Measurements from ENCODE around the gene PRKCH.
A peak's percentile ranks its signal among the peaks of the same experiment; 100 is the strongest.

PRKCH gene

DNA sequence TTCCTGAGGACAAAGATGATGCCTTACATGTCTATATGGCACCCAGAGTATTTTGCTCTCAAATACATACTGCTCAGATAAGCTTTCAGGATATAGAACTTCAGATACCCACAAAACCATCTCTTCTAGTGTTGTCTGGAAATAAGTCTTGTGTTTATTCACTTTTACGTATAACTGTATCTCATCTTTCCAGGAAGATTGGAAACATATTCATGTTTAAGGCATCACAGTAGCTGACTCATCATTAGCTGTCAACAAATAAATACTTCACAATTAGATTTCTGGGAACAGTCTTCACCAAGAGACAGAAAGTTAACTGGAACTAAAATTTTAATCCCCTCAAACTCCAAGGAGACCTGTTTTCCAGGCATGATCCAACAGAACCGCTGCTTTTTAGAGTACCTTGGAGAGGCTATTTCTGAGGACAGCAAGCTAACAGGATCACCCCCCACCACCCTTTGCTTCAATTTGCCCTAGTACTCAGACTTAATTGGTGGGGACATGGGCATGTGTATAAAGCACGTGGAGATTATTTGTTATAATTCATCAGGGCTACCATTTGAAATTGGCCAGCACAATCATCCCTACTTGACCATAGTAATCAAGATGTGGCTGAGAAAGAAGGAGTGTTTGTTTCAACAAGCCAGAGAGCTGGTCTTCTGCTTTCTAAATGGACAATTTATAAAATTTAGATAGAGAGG lies 244.6 kb downstream of the PRKCH start:
- H3K36me3 ChIP-seq (ENCODE audit: insufficient read depth, low read depth, low read length), result no peaks in the 10 kb centered on the region
- H3K27me3 ChIP-seq (ENCODE audit: insufficient read depth, low read length), result peaks cover 20% of the 10 kb centered on the region
- H3K4me1 ChIP-seq (ENCODE audit: insufficient read depth, low read length), result peaks cover 19% of the 10 kb centered on the region
- H3K9ac ChIP-seq (ENCODE audit: low read depth, low read length), result no peak overlapping the region
- H3K27ac ChIP-seq (ENCODE audit: low read length), result no peak overlapping the region
- no peaks in the 10 kb centered on the region for H3K9me3 ChIP-seq (ENCODE audit: insufficient read depth, low read depth, low read length)
- no peak overlapping the region for H3K4me3 ChIP-seq (ENCODE audit: low read length)

DNA sequence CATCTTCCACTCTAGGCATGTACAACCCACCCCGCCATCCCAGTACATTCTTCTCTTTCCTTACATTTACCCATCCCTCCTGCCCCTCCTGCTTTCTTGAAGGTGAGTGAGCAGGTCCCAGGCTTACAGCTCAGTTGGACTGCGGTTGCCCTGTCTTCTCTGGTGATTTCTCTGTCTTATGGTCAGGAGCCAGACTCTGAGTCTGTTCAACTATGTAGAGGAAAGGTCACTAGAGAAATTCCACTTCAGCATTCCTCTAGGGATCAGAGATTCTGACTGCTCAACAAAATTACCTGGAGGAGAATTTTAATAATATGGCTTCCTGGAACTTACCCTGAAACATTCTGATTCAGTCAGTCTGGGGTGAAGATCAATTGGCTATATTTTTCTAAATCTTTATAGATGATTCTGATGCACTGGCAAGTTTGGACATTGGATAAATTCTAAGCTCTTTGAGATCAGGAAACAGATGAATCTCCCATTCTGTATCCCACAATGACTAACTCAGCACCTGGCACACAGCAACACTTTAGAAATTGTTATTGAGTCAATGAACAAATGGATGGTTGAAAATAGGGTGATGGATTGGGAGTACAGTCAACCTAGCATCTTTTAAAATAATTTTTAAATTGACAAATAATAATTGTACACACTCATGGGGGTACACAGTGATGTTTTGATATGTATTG lies 245.3 kb downstream of the PRKCH start:
- no peak overlapping the region for H3K9ac ChIP-seq (ENCODE audit: low read depth, low read length)

DNA sequence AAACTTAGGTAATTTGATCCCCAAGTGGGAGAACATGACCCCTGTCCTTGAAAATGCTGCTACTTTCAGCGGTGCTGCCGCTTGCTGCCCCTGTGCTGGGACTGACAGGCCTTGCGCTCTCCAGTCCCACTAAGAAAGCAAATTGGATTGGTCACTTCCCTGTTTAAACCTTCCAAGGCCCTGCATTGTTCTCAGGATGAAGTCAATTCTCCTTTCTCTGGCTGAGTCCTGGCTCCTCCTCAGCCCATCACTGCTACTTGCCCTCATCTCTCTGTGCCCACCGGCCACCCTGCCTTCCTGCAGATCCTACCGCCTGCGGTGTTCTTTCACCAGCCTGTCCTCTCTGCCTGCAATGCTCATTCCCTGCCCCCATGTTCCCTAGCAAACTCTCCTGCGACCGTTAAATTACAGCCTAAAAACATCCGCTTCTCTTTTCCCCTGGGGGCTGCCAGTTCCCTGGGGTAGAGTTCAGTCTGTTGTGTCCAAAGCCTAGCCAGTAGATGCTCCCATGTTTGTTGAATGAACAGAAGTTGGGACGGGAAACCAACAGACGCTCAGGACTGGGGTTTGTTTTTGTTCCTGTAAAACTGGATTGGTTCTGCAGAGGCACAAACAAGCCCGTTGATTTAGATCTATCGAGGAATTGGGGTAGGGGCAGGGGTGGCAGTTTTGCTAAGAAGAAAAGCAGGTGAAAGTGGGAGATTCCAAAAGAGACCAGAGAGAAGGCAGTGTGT lies 246.6 kb downstream of the PRKCH start:
- peak overlapping the region; percentile 59; the same call in 1 of the 2 replicates for H3K4me3 ChIP-seq (ENCODE audit: low read length)
- peaks cover 15% of the 10 kb centered on the region for H3K4me1 ChIP-seq (ENCODE audit: insufficient read depth, low read length)

More for the DNA sequence above, 245.3 kb downstream of the PRKCH start:
- Histone ChIP-seq H3K9me3 (ENCODE audit: insufficient read depth, low read depth, low read length) (no peaks in the 10 kb centered on the region), H3K4me3 (ENCODE audit: low read length) (no peak overlapping the region), H3K27ac (ENCODE audit: low read length) (no peak overlapping the region), H3K27me3 (ENCODE audit: insufficient read depth, low read length) (peaks cover 20% of the 10 kb centered on the region), H3K4me1 (ENCODE audit: insufficient read depth, low read length) (peaks cover 17% of the 10 kb centered on the region), H3K36me3 (ENCODE audit: insufficient read depth, low read depth, low read length) (no peaks in the 10 kb centered on the region)

DNA sequence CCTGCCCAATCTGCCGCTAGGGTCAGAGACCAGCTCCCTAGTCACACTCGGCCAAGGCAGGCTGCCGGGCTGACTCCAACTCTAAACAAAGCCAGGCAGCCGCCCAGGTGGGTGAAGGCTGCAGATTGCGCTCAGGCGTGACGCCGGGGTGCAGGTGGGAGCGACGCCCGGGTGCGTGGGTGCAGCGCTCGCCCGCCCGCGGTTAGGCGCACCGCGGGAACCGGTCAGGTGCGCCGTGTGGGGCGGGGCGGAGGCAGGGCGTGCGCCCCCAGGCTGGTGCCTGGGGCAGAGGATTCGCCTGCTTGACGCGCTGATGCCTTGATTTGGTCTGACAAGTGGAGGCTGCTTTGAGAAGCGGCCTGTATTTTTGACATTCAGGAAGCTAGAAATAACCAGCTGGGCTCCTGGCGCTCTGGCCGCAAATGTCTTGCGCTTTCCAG lies 247.2 kb downstream of the PRKCH start:
- Histone ChIP-seq H3K36me3 (ENCODE audit: insufficient read depth, low read depth, low read length) (no peaks in the 10 kb centered on the region), H3K4me3 (ENCODE audit: low read length) (peak overlapping the region; percentile 59; the same call in 1 of the 2 replicates), H3K9me3 (ENCODE audit: insufficient read depth, low read depth, low read length) (no peaks in the 10 kb centered on the region), H3K27me3 (ENCODE audit: insufficient read depth, low read length) (peaks cover 20% of the 10 kb centered on the region), H3K27ac (ENCODE audit: low read length) (no peak overlapping the region), H3K4me1 (ENCODE audit: insufficient read depth, low read length) (peaks cover 15% of the 10 kb centered on the region), H3K9ac (ENCODE audit: low read depth, low read length) (peak overlapping the region; percentile 42; the same call in 1 of the 2 replicates)

More for the DNA sequence above, 246.6 kb downstream of the PRKCH start:
- Histone ChIP-seq H3K9me3 (ENCODE audit: insufficient read depth, low read depth, low read length) (no peaks in the 10 kb centered on the region), H3K36me3 (ENCODE audit: insufficient read depth, low read depth, low read length) (no peaks in the 10 kb centered on the region), H3K27me3 (ENCODE audit: insufficient read depth, low read length) (peaks cover 20% of the 10 kb centered on the region), H3K27ac (ENCODE audit: low read length) (no peak overlapping the region), H3K9ac (ENCODE audit: low read depth, low read length) (peak overlapping the region; percentile 42; the same call in 1 of the 2 replicates)

DNA sequence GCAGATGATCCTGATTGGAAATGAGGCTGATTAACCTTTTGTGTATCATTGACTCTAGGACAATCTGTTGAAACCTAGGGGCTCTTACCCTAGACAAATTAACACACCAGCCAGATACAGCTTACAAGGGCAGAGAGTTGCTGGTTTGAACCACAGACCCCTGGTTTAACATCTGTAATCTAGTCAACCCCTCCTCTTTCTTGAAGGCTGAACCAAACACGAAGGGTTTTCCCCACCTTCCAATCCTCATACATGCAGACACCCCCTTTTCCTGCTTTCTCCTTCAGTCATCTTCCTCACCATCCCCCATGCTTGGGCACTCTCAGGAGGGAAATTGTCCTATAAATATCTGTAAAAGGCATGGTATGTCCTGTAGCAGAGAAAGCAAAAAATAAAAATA lies 247.9 kb downstream of the PRKCH start:
- H3K4me3 ChIP-seq (ENCODE audit: low read length), result no peak overlapping the region

DNA sequence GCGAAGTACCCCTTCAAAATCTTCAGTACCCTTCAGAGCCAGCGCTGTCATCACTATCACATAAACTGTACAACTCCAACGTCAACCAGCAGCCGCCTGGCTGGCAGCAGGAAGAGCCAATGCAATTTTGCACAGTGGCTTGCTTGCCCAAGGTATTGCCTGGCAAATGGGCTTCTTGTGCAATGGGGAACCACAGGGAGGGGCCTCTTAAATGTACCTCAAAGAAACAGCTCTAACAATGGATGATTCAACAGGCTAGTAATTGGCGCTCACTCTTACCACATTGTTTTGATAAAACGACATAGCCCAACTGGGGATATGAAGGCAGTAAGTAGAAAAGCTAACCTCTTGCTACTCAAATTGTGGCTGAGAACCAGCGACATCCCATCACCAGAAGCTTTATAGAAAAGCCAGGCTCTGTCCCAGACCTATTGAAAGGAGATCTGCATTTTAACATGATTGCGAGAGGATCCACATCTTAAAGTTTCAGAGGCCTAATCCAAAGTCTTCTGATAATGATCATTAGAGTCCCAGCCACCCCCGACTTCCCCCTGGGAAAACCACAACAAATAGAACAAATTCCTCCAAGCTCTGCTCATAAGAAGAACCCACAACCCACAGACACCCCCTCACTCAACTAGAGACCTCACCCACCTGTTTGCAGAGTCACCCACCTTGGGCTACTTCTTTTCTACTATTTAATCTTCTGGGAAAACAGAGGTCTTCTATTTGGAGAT lies 248.6 kb downstream of the PRKCH start:
- Histone ChIP-seq H3K9me3 (ENCODE audit: insufficient read depth, low read depth, low read length) (no peaks in the 10 kb centered on the region), H3K36me3 (ENCODE audit: insufficient read depth, low read depth, low read length) (no peaks in the 10 kb centered on the region), H3K9ac (ENCODE audit: low read depth, low read length) (no peak overlapping the region), H3K4me1 (ENCODE audit: insufficient read depth, low read length) (peaks cover 17% of the 10 kb centered on the region), H3K27ac (ENCODE audit: low read length) (no peak overlapping the region), H3K4me3 (ENCODE audit: low read length) (no peak overlapping the region), H3K27me3 (ENCODE audit: insufficient read depth, low read length) (peaks cover 20% of the 10 kb centered on the region)

More for the DNA sequence above, 247.9 kb downstream of the PRKCH start:
- Histone ChIP-seq H3K36me3 (ENCODE audit: insufficient read depth, low read depth, low read length) (no peaks in the 10 kb centered on the region), H3K27me3 (ENCODE audit: insufficient read depth, low read length) (peaks cover 20% of the 10 kb centered on the region), H3K9ac (ENCODE audit: low read depth, low read length) (no peak overlapping the region), H3K4me1 (ENCODE audit: insufficient read depth, low read length) (peaks cover 16% of the 10 kb centered on the region), H3K9me3 (ENCODE audit: insufficient read depth, low read depth, low read length) (no peaks in the 10 kb centered on the region), H3K27ac (ENCODE audit: low read length) (no peak overlapping the region)

DNA sequence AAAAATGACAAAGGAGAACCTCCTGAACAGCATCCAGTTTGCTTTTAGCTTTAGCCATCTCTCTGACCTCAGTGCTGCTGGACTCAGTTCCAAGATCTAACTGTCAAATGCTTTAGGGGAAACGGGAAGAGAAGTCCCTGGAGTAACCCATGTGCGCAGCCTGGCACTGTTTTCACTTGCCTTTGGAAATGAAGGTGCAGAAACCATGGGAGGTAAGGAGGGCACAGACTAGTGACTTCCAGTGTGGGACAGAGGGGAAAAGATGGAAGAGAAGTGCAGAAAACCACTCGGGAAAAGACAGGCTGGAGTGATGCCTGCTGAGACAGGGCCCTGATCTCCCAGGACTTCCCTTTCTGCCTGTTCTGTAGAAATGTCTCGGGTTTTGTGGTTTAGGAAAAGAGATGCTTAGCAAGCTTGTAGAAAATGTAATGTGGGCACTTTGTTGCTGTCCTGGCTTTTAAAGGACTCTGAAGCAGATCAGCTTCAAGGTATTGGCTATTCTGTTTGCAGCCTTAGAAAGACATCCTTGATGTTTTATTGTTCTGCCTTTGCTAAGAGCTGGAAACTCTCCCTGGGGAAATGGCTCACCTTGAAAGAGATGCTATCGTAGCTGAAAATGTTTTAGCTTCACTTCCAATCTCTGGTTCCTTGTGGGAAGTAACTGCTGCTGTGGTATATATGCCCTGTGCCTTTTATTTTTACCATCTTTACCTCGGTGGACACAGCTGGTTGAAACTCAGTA lies 249.3 kb downstream of the PRKCH start:
- Histone ChIP-seq H3K4me1 (ENCODE audit: insufficient read depth, low read length) (peaks cover 17% of the 10 kb centered on the region), H3K36me3 (ENCODE audit: insufficient read depth, low read depth, low read length) (no peaks in the 10 kb centered on the region), H3K27ac (ENCODE audit: low read length) (no peak overlapping the region), H3K4me3 (ENCODE audit: low read length) (no peak overlapping the region), H3K9me3 (ENCODE audit: insufficient read depth, low read depth, low read length) (no peaks in the 10 kb centered on the region), H3K9ac (ENCODE audit: low read depth, low read length) (no peak overlapping the region), H3K27me3 (ENCODE audit: insufficient read depth, low read length) (peaks cover 20% of the 10 kb centered on the region)

DNA sequence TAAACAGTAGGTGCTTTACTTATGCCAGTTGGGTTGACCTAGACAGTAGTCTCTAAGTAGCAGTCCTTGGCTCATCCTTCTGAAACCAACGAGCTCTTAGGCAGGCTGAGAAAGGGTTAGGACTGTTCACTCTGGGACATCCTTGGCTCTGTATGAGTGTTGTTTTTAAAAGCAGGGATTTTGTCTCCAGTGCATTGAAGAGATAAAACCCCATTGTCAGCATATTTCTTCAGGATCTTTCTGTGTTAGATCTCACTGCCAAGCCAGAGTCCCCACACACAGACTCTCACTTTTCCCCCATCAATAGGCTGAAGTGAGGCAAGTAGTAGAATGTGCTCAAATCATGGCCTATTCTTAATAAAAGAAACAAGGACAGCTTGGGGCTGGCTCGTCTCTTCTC lies 250.5 kb downstream of the PRKCH start:
- H3K4me3 ChIP-seq (ENCODE audit: low read length), result no peak overlapping the region
- no peak overlapping the region for H3K9ac ChIP-seq (ENCODE audit: low read depth, low read length)
- no peak overlapping the region for H3K27ac ChIP-seq (ENCODE audit: low read length)
- H3K4me1 ChIP-seq (ENCODE audit: insufficient read depth, low read length), result peaks cover 17% of the 10 kb centered on the region
- H3K27me3 ChIP-seq (ENCODE audit: insufficient read depth, low read length), result peaks cover 20% of the 10 kb centered on the region
- H3K9me3 ChIP-seq (ENCODE audit: insufficient read depth, low read depth, low read length), result no peaks in the 10 kb centered on the region
- H3K36me3 ChIP-seq (ENCODE audit: insufficient read depth, low read depth, low read length), result no peaks in the 10 kb centered on the region

DNA sequence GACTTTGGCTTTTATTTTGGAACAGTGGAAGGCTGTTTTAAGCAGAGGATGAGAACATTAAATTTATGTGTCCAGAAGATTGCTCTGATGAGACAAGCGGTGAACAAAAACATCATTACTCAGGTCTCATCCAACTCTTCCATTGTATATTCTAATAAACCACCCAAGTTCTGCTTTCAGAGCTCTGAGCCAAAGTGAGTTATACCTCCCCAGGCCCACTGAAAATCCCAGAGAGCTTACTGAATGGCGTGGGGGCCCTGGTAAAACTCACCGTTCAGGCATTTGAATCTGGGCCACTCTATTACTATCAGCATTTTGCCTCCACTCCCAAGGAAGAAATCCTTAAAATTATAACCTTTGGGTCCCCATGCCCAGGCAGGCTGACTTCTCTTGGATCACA lies 251.9 kb downstream of the PRKCH start:
- peaks cover 9% of the 10 kb centered on the region for H3K4me1 ChIP-seq (ENCODE audit: insufficient read depth, low read length)
- H3K9ac ChIP-seq (ENCODE audit: low read depth, low read length), result no peak overlapping the region
- no peaks in the 10 kb centered on the region for H3K9me3 ChIP-seq (ENCODE audit: insufficient read depth, low read depth, low read length)
- H3K36me3 ChIP-seq (ENCODE audit: insufficient read depth, low read depth, low read length), result no peaks in the 10 kb centered on the region
- peaks cover 17% of the 10 kb centered on the region for H3K27me3 ChIP-seq (ENCODE audit: insufficient read depth, low read length)
- H3K4me3 ChIP-seq (ENCODE audit: low read length), result no peak overlapping the region
- no peak overlapping the region for H3K27ac ChIP-seq (ENCODE audit: low read length)

DNA sequence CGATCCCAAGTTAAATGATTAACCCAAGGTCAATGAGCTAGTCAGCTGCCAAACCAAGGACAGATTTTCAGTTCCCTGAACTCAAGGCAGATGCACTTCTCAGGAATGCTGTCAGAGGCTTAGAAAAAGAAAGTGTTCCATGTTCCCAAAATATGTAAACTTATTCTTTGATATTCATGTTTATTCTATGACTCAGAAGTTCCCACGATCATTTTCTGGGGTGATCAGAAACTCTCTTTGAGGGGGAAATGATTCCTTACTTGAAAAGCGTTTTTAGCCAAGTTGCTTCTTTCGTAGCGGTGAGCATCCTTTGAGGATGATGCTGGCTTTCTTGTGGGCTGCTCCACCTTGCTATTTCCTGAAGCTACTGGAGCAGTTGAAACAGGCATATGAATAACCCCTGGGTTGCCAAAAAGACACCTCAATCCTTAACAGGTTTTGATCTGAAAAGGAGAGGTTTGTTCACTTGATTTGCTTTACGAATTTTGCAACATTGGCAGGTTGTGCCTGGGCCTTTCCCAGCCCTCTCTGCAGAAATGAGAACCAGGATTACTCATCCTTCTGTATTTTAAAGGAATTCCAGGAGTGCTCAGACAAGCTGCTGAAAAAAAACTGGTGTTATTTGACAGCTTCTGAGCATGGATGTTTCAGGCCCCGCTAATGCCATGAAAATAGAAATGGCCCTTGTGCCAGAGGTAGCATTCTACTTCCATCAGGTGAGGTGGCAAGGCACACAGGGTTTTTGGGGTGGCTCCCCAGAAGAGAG lies 252.6 kb downstream of the PRKCH start:
- no peak overlapping the region for H3K27ac ChIP-seq (ENCODE audit: low read length)
- H3K4me3 ChIP-seq (ENCODE audit: low read length), result no peak overlapping the region
- peaks cover 11% of the 10 kb centered on the region for H3K27me3 ChIP-seq (ENCODE audit: insufficient read depth, low read length)
- no peak overlapping the region for H3K9ac ChIP-seq (ENCODE audit: low read depth, low read length)
- H3K4me1 ChIP-seq (ENCODE audit: insufficient read depth, low read length), result peaks cover 7% of the 10 kb centered on the region
- no peaks in the 10 kb centered on the region for H3K9me3 ChIP-seq (ENCODE audit: insufficient read depth, low read depth, low read length)
- no peaks in the 10 kb centered on the region for H3K36me3 ChIP-seq (ENCODE audit: insufficient read depth, low read depth, low read length)

Data from iPS-20b (cell line).